Fibroblast of skin of left quadriceps (primary cell): Measurements from ENCODE around the gene HSP90AA1.
"Not testable (repeated sequence)": the region's sequence is repeated elsewhere in the genome, so short reads cannot be mapped to it uniquely, and the experiment has no call there.

ENCODE experiments used
- DNase-seq, 2 experiments: peaks; one replicate each; pipeline ENCODE4 v3.0.0-alpha.2; 2013; ENCODE audit warnings: low read depth in 2 of 2

Gene HSP90AA1

GRCh38 chr14:102095231-102095870 lies 8.5 kb upstream of the HSP90AA1 start:
- no peak for DNase-seq

DNA sequence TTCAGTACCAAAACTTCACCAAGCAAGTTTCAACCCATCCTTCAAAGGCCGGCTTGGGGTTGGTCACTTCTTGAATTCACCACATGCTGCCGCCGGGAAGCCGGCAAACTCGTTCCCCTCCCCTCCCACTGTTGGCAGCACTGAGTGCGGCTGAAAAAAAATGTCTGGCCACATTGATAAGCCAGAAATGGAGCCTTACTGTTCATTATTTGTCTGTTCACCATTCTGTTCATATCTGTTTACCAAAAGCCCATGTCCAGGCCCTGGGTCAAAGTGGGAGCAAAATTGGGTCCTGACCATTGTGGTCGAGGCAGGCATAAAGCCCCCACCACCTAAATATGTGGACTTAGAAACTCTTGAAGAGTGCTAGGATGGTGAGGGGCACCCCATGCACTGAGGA lies 7.3 kb upstream of the HSP90AA1 start:
- no peak for DNase-seq

- no peak for DNase-seq
Measured at GRCh38 chr14:102092806-102093205, 6.0 kb upstream of the HSP90AA1 start.

DNA sequence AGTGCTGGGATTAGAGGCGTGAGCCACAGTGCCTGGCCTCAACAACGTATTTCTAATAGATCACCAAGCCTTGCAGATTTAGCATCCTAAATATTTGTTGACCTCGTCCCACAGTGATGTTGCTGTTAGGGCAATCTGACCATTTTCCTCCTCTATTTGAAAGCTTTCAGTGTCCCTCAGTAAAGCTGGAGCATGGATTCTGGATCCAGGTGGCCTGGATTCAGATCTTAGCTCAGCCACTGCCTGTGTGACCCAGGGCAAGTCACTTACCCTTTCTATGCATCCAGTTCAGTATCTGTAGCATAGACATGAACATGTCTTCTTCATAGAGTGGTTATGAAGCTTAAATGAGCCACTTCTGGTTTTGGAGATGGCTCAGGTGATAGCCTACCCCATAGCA lies 3.9 kb upstream of the HSP90AA1 start:
- no peak for DNase-seq

DNA sequence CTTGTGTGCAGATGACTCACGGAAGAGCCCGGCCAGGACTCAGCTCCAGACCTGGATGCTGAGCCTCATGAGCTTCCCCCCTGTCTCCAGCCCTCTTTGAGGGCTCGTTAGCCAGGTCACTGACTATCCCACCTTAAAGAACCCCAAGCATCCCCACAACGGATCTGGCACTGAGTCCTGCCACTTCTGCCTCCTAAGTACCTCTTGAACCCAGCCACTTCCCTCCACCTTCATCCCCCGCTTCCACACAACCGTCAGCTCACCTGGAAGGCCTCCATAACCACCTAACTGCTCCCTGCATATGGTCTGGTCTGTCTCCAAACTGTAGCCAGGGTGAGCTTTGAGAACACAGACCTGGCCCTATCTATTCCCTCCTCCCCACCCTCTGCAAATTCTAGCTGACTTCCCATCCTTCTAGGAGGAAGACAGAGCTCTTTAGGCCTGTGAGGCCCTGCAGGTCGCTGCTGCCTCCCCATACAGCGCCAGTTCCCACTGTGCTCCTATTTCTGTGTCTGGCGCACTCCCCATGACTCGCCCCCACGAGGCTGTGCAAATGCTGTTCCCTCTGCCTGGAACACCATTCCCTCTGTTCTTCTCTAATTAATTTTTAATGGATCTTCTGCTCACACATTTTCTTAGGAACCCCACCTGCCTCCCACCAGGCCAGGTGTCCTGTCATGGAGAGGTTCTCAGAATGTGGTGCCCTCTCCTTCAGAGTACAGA lies 2.9 kb upstream of the HSP90AA1 start:
- DNase-seq: no peak

DNA sequence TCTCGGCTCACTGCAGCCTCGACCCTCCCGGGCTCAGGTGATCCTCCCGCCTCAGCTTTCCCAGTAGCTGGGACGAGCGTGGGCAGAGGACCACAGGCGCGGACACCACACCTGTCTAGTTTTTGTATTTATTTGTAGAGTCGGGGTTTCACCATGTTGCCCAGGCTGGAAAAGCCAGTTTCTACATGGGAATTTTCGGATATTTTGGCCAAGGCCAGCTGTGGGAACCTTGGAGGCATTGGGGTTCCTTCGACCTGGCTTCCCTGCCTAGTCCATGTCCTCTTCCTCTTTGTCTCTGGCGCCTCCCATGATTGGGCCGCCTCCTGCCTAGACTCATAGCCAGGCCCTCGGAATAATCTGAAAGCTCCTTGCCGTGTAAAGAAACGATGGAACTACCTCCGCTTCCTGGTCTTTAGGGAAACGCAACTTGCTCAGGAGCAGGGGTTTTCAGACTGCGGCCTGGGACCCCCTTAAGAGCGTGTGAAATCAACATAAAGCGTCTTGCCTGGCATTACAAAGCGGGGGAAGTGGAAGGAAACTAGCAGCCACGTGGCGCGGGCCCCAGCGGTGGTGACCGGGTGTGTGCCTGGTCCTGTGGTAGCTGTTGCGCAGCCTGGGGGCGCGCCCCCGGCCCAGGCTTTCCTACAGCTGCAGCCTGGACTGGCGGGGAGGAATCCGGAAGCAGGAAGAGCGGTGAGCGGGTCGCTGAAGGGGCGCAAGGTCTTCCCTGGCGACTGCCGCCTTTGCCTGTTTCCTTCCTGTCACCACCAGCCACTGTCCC lies 1.4 kb upstream of the HSP90AA1 start:
- no peak for DNase-seq

- DNase-seq: no peak
Measured at GRCh38 chr14:102087762-102088011, 843 bp upstream of the HSP90AA1 start.

DNA sequence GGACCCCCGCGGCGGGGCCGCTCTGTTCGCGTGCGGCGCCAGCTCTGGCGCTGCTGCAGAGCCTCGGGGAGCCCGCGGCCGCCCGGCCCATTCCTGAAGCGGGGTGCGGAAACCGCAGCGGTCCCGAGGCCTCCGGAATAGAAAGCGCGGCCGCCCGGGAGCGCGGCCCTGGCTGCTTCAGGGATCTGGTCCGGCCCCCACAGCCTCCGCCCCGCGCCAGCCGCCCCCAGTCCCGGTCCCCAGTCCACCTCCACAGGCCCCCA lies 204 bp downstream of the HSP90AA1 start:
- DNase-seq: peak in 1 of 2 experiments; percentile 12

GRCh38 chr14:102085948-102086708 lies 716 bp downstream of the HSP90AA1 start:
- no peak for DNase-seq

GRCh38 chr14:102085488-102085887 lies 1.4 kb downstream of the HSP90AA1 start:
- no peak for DNase-seq

DNA sequence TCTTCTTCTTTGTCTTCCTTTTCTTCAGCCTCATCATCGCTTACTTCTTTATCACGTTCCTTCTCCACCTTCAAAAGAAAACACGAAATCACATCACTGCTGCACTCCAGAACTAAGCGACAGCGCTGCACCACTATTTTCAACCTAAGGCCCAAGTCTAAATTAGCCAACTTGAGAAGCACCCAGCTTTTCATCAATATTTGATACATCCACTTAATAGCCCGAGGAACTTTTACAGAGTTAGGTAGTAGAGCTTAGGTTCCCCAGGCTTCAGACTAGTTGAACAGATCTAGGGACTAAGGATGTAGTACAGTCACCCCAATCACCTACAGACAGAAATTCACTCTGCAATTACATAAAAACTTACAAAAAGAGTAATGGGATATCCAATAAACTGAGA lies 1.9 kb downstream of the HSP90AA1 start:
- no peak for DNase-seq

GRCh38 chr14:102084522-102084921 lies 2.3 kb downstream of the HSP90AA1 start:
- DNase-seq: not testable (repeated sequence)

- DNase-seq: no peak
Measured at GRCh38 chr14:102081231-102082080, 5.4 kb downstream of the HSP90AA1 start.

GRCh38 chr14:102080183-102081080 lies 6.4 kb downstream of the HSP90AA1 start:
- no peak for DNase-seq

DNA sequence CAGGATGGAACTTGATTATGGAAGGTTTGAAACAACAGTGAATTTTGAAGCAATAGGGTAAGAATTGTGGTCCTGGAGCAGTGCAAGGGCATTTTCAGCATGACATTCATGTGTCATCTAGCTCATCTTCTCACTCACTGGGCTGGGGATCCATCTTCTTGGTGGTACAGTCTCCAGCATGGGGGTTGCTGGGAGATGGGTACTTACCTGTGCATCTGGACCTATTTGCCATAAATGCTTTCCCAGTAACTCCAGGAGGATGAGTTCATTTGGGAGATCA lies 7.2 kb downstream of the HSP90AA1 start:
- DNase-seq: no peak

DNA sequence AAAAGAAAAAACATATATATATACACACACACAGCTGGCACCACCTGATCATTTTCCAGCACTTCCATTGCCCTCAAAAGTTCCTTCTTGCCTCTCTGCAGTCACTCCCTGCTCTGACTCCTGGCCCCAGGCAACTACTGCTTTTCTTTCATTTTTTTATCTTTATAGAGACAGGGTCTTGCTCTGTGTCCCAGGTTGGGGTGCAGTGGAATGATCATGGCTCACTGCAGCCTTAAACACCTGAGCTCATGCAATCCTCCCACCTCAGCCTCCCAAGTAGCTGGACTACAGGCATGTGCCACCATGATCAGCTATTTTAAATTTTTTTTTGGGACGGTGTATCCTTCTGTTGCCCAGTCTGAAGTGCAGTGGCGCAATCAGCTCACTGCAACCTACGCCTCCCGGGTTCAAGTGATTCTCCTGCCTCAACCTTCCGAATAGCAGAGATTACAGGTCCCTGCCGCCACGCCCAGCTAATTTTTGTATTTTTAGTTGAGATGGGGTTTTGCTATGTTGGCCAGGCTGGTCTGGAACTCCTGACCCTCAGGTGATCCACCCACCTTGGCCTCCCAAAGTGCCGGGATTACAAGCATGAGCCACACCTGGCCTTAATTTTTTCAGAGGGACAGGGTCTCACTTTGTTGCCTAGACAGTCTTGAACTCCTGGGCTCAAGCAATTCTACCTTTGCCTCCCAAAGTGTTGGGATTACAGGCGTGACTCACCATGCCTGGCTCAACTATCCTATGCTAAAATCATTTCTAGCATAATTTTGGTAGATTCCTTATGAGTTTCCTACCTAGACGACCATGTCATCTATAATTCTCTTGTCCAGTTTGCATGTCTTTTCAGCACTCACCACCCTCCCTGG lies 7.8 kb downstream of the HSP90AA1 start:
- DNase-seq: no peak

- DNase-seq: not testable (repeated sequence)
Measured at GRCh38 chr14:102078361-102078791, 8.5 kb downstream of the HSP90AA1 start.

DNA sequence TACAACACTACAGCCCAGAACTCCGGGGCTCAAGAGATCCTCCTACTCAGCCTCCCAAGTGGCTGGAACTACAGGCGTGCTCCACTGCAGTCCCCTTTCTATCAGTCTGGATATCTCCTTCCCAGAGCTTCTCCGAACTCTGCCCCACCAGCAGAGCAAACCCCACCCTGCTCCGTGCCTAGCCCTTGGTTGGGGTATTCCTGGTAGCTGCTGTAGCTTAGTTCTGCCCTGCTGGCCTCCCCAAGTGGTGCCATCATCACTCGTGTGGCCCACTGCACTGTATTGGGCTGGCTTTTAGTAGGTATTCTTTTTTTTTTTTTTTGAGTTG lies 9.5 kb downstream of the HSP90AA1 start:
- no peak for DNase-seq

DNA sequence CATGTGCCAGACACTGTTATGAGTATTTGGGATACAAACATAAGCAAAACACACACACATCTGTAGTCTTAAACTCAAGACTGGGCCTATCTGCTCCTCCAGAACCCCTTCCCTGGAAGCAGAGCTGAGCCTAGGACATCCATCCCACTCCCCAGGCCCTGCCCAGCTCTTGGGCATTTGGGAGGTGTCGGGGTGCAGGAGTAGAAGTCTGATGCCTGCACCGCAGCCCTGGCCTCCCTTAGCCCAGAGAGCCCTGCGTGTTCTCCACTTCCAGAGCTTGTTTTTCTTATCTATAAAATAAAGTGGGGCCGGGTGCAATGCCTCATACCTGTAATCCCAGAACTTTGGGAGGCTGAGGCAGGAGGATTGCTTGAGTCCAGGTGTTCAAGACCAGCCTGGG lies 11.7 kb downstream of the HSP90AA1 start:
- no peak for DNase-seq

DNA sequence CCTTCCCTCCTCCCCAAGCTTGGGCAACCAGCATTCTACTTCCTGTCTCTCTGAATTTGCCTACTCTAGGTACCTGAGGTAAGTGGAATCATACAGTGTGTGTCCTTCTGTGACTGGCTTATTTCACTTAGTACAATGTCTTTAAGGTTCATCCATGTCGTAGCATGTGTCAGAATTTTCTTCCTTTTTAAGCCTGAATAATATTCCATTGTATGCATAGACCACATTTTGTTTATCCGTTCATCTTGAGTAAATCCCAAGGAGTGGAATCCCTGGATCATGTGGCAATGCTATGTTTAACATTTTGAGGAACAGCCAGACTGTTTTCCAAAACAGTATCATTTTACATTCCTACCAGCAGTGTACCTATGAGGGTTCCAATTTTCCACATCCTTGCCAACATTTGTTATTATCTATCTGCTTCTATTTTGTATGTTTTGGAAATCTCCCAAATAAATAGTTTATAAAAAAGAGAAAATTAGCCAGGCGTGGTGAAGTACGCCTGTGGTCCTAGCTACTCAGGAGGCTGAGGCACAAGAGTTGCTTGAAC lies 12.4 kb downstream of the HSP90AA1 start:
- DNase-seq: no peak
